ENCODE results near the gene INPP5F. TPM values are rescaled to one million over a fixed set of nuclear protein-coding genes. Genes with fewer than 3 reads are reported as not detected.

Gene INPP5F
- total RNA-seq, 5 donors from 2014 or later (not counting 1 experiment from before 2014, with no cell fraction given) = 7.3 to 13.7 (median 9.8) TPM

DNA sequence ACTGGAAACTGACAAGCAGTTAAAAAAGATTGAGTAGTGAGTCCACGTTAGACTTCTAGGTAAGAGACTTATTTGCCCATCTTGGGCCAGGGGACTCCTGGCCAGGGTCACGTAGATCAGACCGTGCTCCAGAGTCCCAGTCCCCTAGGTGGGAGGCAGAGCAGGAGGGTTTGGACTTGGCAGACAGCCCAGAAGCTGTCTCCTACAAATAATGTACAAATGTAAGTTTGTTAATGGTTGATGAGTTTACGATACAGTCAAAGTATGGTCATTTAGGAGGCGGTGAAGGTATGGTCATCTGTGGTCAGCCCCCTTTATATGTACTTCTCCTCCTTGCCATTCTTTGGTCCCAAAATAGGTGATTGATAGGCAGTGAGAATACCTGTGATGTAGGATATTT is 28.2 kb downstream of the INPP5F start:
- ChIA-PET CTCF (no interaction called here), POLR2A (no interaction called here)
- WGBS (ENCODE audit: insufficient coverage) = 73% methylated on average over 2 of the region's 5 CpGs
- Histone ChIP-seq H3K36me3 (ENCODE audit: control insufficient read depth in 2 of 2, extremely low read depth in 1 of 2, insufficient read depth in 1 of 2, low read length in 1 of 2) (peaks cover 0 to 4% of the 10 kb centered on the region in 2 donors), H3K9me3 (no peaks in the 10 kb centered on the region), H3K27ac (ENCODE audit: low read length) (no peak overlapping the region), H3K27me3 (replicated peaks in 1 of 2; ENCODE audit: control insufficient read depth in 2 of 2, extremely low read depth in 1 of 2, insufficient read depth in 2 of 2, low read length in 1 of 2) (no peaks in the 10 kb centered on the region), H3K4me3 (ENCODE audit: control insufficient read depth in 1 of 2, extremely low read depth in 1 of 2, low read length in 1 of 2) (no peak overlapping the region), H3K4me1 (ENCODE audit: control insufficient read depth in 1 of 2, extremely low read depth in 1 of 2, insufficient read depth in 2 of 2, low read length in 2 of 2) (no peaks in the 10 kb centered on the region)
- Mint-ChIP-seq H3K4me1 (peaks cover 7 to 12% (median 11%) of the 10 kb centered on the region in 3 donors), H3K4me3 (no peak overlapping the region), H3K36me3 (peaks cover 11% of the 10 kb centered on the region), H3K27me3 (no peaks in the 10 kb centered on the region), H3K9me3 (no peaks in the 10 kb centered on the region), H3K27ac (no peak overlapping the region)
- ATAC-seq (replicated peaks in 1 of 4) = no peak
- DNase-seq = no peak

DNA sequence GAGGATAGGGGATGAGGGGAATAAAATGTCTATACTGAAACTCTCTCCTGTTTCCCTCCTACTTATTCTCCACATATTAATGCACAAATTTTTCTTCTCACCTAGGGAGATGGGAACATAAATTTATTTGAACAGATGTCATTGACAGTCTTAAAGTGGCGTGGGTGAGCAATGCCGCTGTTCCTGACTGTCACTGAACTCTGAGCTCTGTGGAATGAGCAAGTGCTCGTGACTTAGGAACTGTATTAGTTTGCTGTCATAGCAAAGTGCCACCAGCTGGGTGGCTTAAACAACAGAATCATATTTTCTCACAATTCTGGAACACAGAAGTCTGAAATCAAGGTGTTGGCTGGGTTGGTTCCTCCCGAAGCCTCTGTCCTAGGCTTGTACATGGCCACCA is 29.1 kb downstream of the INPP5F start:
- H3K4me1 Mint-ChIP-seq = peaks cover 7 to 15% (median 12%) of the 10 kb centered on the region in 3 donors
- H3K9me3 Mint-ChIP-seq = no peaks in the 10 kb centered on the region
- peaks cover 14% of the 10 kb centered on the region for H3K36me3 Mint-ChIP-seq
- H3K4me3 Mint-ChIP-seq = no peak overlapping the region
- H3K27ac ChIP-seq (ENCODE audit: low read length) = no peak overlapping the region
- no peak overlapping the region for H3K4me3 ChIP-seq (ENCODE audit: control insufficient read depth in 1 of 2, extremely low read depth in 1 of 2, low read length in 1 of 2)
- 100% methylated on average over 2 of the region's 4 CpGs for WGBS (ENCODE audit: insufficient coverage)
- no peaks in the 10 kb centered on the region for H3K27me3 ChIP-seq (replicated peaks in 1 of 2; ENCODE audit: control insufficient read depth in 2 of 2, extremely low read depth in 1 of 2, insufficient read depth in 2 of 2, low read length in 1 of 2)
- POLR2A ChIA-PET = no interaction called here
- H3K4me1 ChIP-seq (ENCODE audit: control insufficient read depth in 1 of 2, extremely low read depth in 1 of 2, insufficient read depth in 2 of 2, low read length in 2 of 2) = no peaks in the 10 kb centered on the region
- H3K27ac Mint-ChIP-seq = no peak overlapping the region
- H3K36me3 ChIP-seq (ENCODE audit: control insufficient read depth in 2 of 2, extremely low read depth in 1 of 2, insufficient read depth in 1 of 2, low read length in 1 of 2) = peaks cover 0 to 4% of the 10 kb centered on the region in 2 donors
- CTCF ChIA-PET = no interaction called here
- H3K27me3 Mint-ChIP-seq = no peaks in the 10 kb centered on the region
- no peak for ATAC-seq (replicated peaks in 1 of 4)
- no peaks in the 10 kb centered on the region for H3K9me3 ChIP-seq
- DNase-seq = no peak

DNA sequence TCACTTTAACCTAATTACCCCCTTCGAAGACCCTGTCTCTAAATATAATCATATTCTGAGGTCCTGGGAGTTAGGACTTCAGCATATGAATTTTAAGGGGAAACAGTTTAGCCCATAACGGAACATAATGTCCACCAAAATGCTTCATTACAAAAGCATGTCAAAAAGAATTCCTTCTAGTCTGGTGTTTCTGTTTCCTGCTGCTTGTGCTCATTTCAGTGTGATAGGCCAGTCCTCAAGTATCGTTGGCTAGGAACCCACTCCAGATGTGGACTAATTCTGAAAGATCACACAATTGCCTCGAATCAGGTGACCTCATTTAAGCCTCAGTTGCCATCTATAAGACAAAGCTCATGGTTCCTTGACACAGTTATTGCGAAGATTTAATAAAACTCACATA is 29.6 kb downstream of the INPP5F start:
- 89% methylated on average over 3 of the region's 5 CpGs for WGBS (ENCODE audit: insufficient coverage)
- H3K36me3 ChIP-seq (ENCODE audit: control insufficient read depth in 2 of 2, extremely low read depth in 1 of 2, insufficient read depth in 1 of 2, low read length in 1 of 2) = peaks cover 0 to 4% of the 10 kb centered on the region in 2 donors
- DNase-seq (no peak), ATAC-seq (replicated peaks in 1 of 4) (no peak)
- Mint-ChIP-seq H3K36me3 (peaks cover 16% of the 10 kb centered on the region), H3K4me1 (peaks cover 3 to 12% (median 8%) of the 10 kb centered on the region in 3 donors), H3K27me3 (no peaks in the 10 kb centered on the region), H3K4me3 (no peak overlapping the region), H3K27ac (no peak overlapping the region), H3K9me3 (no peaks in the 10 kb centered on the region)
- H3K4me3 ChIP-seq (ENCODE audit: control insufficient read depth in 1 of 2, extremely low read depth in 1 of 2, low read length in 1 of 2) = no peak overlapping the region
- H3K9me3 ChIP-seq = no peaks in the 10 kb centered on the region
- no peak overlapping the region for H3K27ac ChIP-seq (ENCODE audit: low read length)
- POLR2A ChIA-PET = no interaction called here
- no peaks in the 10 kb centered on the region for H3K4me1 ChIP-seq (ENCODE audit: control insufficient read depth in 1 of 2, extremely low read depth in 1 of 2, insufficient read depth in 2 of 2, low read length in 2 of 2)
- H3K27me3 ChIP-seq (replicated peaks in 1 of 2; ENCODE audit: control insufficient read depth in 2 of 2, extremely low read depth in 1 of 2, insufficient read depth in 2 of 2, low read length in 1 of 2) = no peaks in the 10 kb centered on the region
- CTCF ChIA-PET = no interaction called here

DNA sequence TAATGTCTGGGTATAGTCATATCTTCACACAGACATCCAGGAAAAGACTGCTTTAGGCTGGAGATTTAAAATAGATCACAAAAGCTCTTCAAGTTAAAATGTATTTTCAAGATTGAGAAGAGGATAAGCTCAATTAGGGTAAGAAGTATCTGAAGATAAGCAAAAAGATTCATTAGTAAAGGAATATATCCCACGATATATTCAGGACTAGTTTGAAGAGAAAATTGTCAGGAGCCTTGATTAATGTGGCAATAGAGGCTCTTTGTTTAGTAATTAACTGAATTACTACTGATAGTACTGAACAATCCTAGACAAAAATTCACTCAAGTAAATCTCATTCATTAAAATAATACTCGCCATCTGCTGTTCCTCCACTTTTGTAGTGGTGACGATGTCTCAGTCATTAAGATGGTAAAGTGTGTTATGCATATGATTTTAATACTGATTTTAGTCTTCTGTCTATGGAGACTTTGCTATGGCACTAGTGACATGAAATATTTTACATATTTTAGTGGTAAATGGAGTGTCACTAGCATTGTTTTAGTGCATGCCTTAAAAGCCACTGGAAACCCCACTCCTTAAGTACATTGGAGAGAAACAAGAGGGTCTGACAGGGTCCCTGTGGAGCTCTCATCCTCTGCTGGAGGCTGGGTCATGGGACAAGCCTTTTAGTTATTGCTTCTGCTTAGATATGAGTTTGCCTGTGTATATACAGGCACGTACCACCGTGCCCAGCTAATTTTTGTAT is 32.8 kb downstream of the INPP5F start:
- WGBS (ENCODE audit: insufficient coverage) = 100% methylated on average over 2 of the region's 5 CpGs
- H3K27me3 Mint-ChIP-seq = no peaks in the 10 kb centered on the region
- Histone ChIP-seq H3K27ac (ENCODE audit: low read length) (no peak overlapping the region), H3K4me1 (ENCODE audit: control insufficient read depth in 1 of 2, extremely low read depth in 1 of 2, insufficient read depth in 2 of 2, low read length in 2 of 2) (no peaks in the 10 kb centered on the region), H3K36me3 (ENCODE audit: control insufficient read depth in 2 of 2, extremely low read depth in 1 of 2, insufficient read depth in 1 of 2, low read length in 1 of 2) (no peaks in the 10 kb centered on the region), H3K27me3 (replicated peaks in 1 of 2; ENCODE audit: control insufficient read depth in 2 of 2, extremely low read depth in 1 of 2, insufficient read depth in 2 of 2, low read length in 1 of 2) (no peaks in the 10 kb centered on the region), H3K4me3 (ENCODE audit: control insufficient read depth in 1 of 2, extremely low read depth in 1 of 2, low read length in 1 of 2) (no peak overlapping the region), H3K9me3 (no peaks in the 10 kb centered on the region)
- no peak for DNase-seq
- peaks cover 18% of the 10 kb centered on the region for H3K36me3 Mint-ChIP-seq
- no peak overlapping the region for H3K4me3 Mint-ChIP-seq
- ATAC-seq (replicated peaks in 1 of 4) = no peak
- peaks cover 0 to 5% (median 0%) of the 10 kb centered on the region in 3 donors for H3K4me1 Mint-ChIP-seq
- no peak overlapping the region for H3K27ac Mint-ChIP-seq
- POLR2A ChIA-PET = no interaction called here
- no peaks in the 10 kb centered on the region for H3K9me3 Mint-ChIP-seq
- CTCF ChIA-PET = interaction anchor here in 1 of 2 donors (0.6 kb wide), 1 partner anchor 29 kb away, joined by 3 read pairs; no protein-coding TSS in a partner anchor

DNA sequence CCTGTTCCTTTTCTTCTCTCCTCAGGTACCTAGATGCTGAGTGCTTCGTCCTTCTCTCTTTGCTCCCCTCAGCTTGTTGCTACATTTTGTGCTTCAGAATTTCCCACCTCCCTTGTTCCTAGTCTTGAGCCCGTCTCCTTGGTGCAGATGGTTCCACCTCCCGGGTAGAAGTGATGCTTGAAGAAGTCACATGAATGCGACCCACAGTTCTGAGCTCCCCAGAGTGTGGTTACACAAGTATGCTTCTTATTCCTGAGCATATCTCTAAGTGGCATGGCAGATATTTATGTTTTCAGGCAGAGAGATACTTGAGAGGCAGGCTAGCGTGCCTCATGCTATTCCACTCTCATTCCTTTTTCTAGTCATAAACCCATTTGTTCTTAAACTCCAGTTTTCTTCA is 34.0 kb downstream of the INPP5F start:
- WGBS (ENCODE audit: insufficient coverage) = no CpG with 5 or more reads among the region's 5 CpGs
- H3K4me1 Mint-ChIP-seq = peaks cover 0 to 5% (median 0%) of the 10 kb centered on the region in 3 donors

DNA sequence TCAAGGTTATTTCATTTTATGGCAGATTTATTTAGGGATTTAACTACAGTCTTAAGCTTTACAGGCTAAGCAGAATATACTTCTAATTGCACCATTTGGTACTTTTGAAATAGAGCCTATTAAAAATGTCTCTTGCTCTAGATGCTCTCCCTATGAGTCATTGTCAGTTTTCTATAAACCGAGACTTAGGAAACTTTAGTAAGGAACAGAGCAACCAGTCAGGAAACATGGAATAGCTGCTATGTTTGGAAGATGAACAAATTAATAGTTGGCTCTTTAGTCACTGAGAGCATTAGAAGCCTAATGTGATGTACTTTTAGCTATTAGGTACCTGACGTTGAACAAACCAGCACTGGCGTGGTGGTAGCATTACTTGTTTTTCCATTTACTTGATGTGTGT is 35.3 kb downstream of the INPP5F start:
- Histone ChIP-seq H3K27me3 (replicated peaks in 1 of 2; ENCODE audit: control insufficient read depth in 2 of 2, extremely low read depth in 1 of 2, insufficient read depth in 2 of 2, low read length in 1 of 2) (no peaks in the 10 kb centered on the region), H3K4me3 (ENCODE audit: control insufficient read depth in 1 of 2, extremely low read depth in 1 of 2, low read length in 1 of 2) (no peak overlapping the region), H3K27ac (ENCODE audit: low read length) (no peak overlapping the region), H3K9me3 (no peaks in the 10 kb centered on the region), H3K4me1 (ENCODE audit: control insufficient read depth in 1 of 2, extremely low read depth in 1 of 2, insufficient read depth in 2 of 2, low read length in 2 of 2) (no peaks in the 10 kb centered on the region), H3K36me3 (ENCODE audit: control insufficient read depth in 2 of 2, extremely low read depth in 1 of 2, insufficient read depth in 1 of 2, low read length in 1 of 2) (no peaks in the 10 kb centered on the region)
- Mint-ChIP-seq H3K36me3 (peaks cover 15% of the 10 kb centered on the region), H3K27me3 (no peaks in the 10 kb centered on the region), H3K4me1 (peaks cover 0 to 5% (median 0%) of the 10 kb centered on the region in 3 donors), H3K27ac (no peak overlapping the region), H3K4me3 (no peak overlapping the region), H3K9me3 (no peaks in the 10 kb centered on the region)
- ChIA-PET POLR2A (interaction anchor here in 1 of 2 donors (0.6 kb wide), 1 partner anchor 38 kb away, joined by 6 read pairs; no protein-coding TSS in a partner anchor), CTCF (no interaction called here)
- WGBS (ENCODE audit: insufficient coverage) = 100% methylated on average over 2 of the region's 3 CpGs
- no peak for DNase-seq
- no peak for ATAC-seq (replicated peaks in 1 of 4)

More for the DNA sequence above, 34.0 kb downstream of the INPP5F start:
- H3K9me3 ChIP-seq = no peaks in the 10 kb centered on the region
- Mint-ChIP-seq H3K9me3 (no peaks in the 10 kb centered on the region), H3K27ac (no peak overlapping the region), H3K27me3 (no peaks in the 10 kb centered on the region), H3K36me3 (peaks cover 15% of the 10 kb centered on the region), H3K4me3 (no peak overlapping the region)
- no peaks in the 10 kb centered on the region for H3K4me1 ChIP-seq (ENCODE audit: control insufficient read depth in 1 of 2, extremely low read depth in 1 of 2, insufficient read depth in 2 of 2, low read length in 2 of 2)
- no peak overlapping the region for H3K27ac ChIP-seq (ENCODE audit: low read length)
- H3K36me3 ChIP-seq (ENCODE audit: control insufficient read depth in 2 of 2, extremely low read depth in 1 of 2, insufficient read depth in 1 of 2, low read length in 1 of 2) = no peaks in the 10 kb centered on the region
- ATAC-seq (replicated peaks in 1 of 4) = no peak
- no peak overlapping the region for H3K4me3 ChIP-seq (ENCODE audit: control insufficient read depth in 1 of 2, extremely low read depth in 1 of 2, low read length in 1 of 2)
- CTCF ChIA-PET = no interaction called here
- POLR2A ChIA-PET = no interaction called here
- no peak for DNase-seq
- H3K27me3 ChIP-seq (replicated peaks in 1 of 2; ENCODE audit: control insufficient read depth in 2 of 2, extremely low read depth in 1 of 2, insufficient read depth in 2 of 2, low read length in 1 of 2) = no peaks in the 10 kb centered on the region

All from T-cell (primary cell).